Activated CD8-positive, alpha-beta T cell treated with anti-CD3 and anti-CD28 coated beads, Interleukin-2, amount 10 ng/mL, durations not matched to agents 7 days and 5 days (primary cell): Measurements from ENCODE around the gene RPL13. TPM values are rescaled to one million over a fixed set of nuclear protein-coding genes. Genes with fewer than 3 reads are reported as not detected.
"Not testable (repeated sequence)": the region's sequence is repeated elsewhere in the genome, so short reads cannot be mapped to it uniquely, and the experiment has no call there.

Source experiments
- ATAC-seq: fragments of 150-1000 bp; cut with Tn5 transposase; one replicate; pipeline ENCODE4 v1.10.0; 2021; ENCODE audit warnings: moderate library complexity
- CTCF ChIA-PET: fragments of 350-600 bp; sonication (Branson Sonifier 250); formaldehyde crosslinking; loops from one replicate; lab custom pipeline; 2021; ENCODE audit warnings: antibody characterized with exemption; lab: Charles Lee
- POLR2A ChIA-PET: fragments of 350-600 bp; sonication (Branson Sonifier 250); formaldehyde crosslinking; loops from one replicate; lab custom pipeline; 2021; ENCODE audit warnings: antibody characterized with exemption; lab: Charles Lee
- DNase-seq: peaks from one replicate; pipeline ENCODE4 v3.0.0-alpha.2; 2020
- H3K27ac Mint-ChIP-seq: one replicate; pipeline ENCODE4 v1.8.0; 2021; ENCODE audit warnings: mild to moderate bottlenecking, mixed read lengths
- H3K27me3 Mint-ChIP-seq: one replicate; pipeline ENCODE4 v1.8.0; 2021; ENCODE audit warnings: low read depth, mixed read lengths
- H3K36me3 Mint-ChIP-seq: one replicate; pipeline ENCODE4 v1.8.0; 2021; ENCODE audit warnings: low read depth, mixed read lengths
- H3K4me1 Mint-ChIP-seq: one replicate; pipeline ENCODE4 v1.8.0; 2021; ENCODE audit warnings: low read depth, mixed read lengths
- H3K4me3 Mint-ChIP-seq: one replicate; pipeline ENCODE4 v1.8.0; 2021; ENCODE audit warnings: mild to moderate bottlenecking, mixed read lengths
- H3K9me3 Mint-ChIP-seq: one replicate; pipeline ENCODE4 v1.8.0; 2022; ENCODE audit warnings: mixed read lengths; ENCODE audit not compliant: insufficient read depth
- total RNA-seq, 2 experiments: library from RNA; stranded (reverse); gene quantifications; one replicate each; pipeline ENCODE4 v1.2.3, GENCODE V29; 2021

The RPL13 gene
- total RNA-seq, 2 experiments from 2014 or later: 1,842 to 1,844 TPM

DNA sequence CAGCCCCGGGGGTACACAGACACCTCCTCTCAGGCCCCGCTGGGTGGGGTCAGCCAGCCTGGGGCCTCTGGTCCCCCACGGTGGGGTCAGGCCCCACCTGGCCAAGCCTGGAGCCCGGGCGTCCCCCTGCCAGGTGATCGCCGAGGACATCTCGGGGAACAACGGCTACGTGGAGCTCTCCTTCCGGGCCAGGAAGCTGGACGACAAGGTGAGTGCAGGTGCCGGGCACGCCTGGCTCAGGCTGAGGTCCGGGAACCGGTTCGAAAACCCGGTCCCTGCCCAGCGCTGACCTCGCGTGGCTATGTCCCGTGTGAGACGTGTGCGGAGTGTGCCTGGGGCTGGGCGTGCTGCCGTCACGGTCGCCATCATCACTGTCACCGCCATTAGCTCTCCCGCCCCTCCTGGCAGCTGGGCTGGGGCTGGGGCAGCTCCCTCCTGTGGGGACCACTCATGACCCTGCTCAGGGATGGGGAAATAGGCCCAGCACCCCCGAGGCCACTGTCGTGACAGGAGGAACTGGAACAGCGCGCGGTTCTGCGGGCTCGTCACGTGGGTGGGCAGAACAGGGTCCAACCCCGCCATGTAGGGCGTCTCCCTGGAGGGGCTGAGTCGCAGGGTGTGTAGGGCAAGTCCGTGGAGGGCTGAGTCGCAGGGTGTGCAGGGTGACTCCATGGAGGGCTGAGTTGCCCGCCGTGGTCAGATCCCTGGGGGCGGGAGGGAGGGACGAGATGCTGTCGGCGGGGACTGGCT is 23.6 kb downstream of the RPL13 start:
- no peaks in the 10 kb centered on the region for H3K36me3 Mint-ChIP-seq
- POLR2A ChIA-PET: interaction anchor here (0.6 to 1.0 kb wide), 2 partner anchors 15 to 22 kb away, joined by 3 read pairs; no protein-coding TSS in a partner anchor
- H3K4me1 Mint-ChIP-seq: no peaks in the 10 kb centered on the region
- no peak for ATAC-seq
- no peak overlapping the region for H3K27ac Mint-ChIP-seq
- DNase-seq: no peak
- CTCF ChIA-PET: no interaction called here
- H3K4me3 Mint-ChIP-seq: no peak overlapping the region
- no peaks in the 10 kb centered on the region for H3K27me3 Mint-ChIP-seq
- no peaks in the 10 kb centered on the region for H3K9me3 Mint-ChIP-seq

DNA sequence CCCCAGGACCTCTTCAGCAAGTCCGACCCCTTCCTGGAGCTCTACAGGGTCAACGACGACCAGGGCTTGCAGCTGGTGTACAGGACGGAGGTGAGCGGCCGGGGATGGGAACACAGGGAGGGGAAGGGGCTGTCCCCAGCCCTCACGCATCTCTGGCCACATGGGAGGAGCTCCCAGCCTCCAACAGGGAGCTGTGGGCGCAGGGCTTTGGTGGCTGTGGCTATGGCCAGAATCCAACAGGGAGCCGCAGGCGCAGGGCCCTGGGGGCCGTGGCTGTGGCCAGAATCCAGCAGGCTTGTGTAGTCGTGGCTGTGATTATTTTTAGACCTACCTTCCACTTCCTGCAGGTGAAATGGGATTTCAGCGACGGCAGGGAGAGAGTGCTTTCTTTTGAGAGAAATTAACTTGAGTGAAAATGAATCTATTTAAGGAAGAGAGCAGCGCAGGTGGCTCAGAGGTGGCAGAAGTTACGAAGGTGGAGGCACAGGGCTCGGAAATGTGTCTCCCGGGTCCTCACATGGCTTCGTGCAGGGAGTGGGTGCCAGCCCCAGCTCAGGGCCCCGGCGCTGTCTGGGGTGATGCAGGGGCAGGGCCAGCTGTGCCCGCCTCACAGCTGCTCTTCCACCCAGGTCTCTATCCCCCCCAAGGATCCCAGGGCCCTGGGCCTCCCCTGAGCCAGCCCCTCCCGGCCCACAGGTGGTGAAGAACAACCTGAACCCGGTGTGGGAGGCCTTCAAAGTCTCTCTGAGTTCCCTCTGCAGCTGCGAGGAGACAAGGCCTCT is 24.5 kb downstream of the RPL13 start:
- no peak overlapping the region for H3K27ac Mint-ChIP-seq
- CTCF ChIA-PET: no interaction called here
- DNase-seq (no peak), ATAC-seq (no peak)
- no peak overlapping the region for H3K4me3 Mint-ChIP-seq
- H3K9me3 Mint-ChIP-seq: no peaks in the 10 kb centered on the region
- POLR2A ChIA-PET: no interaction called here
- no peaks in the 10 kb centered on the region for H3K4me1 Mint-ChIP-seq
- H3K27me3 Mint-ChIP-seq: no peaks in the 10 kb centered on the region
- H3K36me3 Mint-ChIP-seq: no peaks in the 10 kb centered on the region

GRCh38 chr16:89586218-89586617 is 25.7 kb downstream of the RPL13 start:
- DNase-seq (no peak), ATAC-seq (no peak)
- no peaks in the 10 kb centered on the region for H3K36me3 Mint-ChIP-seq
- H3K27me3 Mint-ChIP-seq: no peaks in the 10 kb centered on the region
- no peak overlapping the region for H3K27ac Mint-ChIP-seq
- no peak overlapping the region for H3K4me3 Mint-ChIP-seq
- no peaks in the 10 kb centered on the region for H3K9me3 Mint-ChIP-seq
- POLR2A ChIA-PET: no interaction called here
- no peaks in the 10 kb centered on the region for H3K4me1 Mint-ChIP-seq
- CTCF ChIA-PET: no interaction called here

- H3K9me3 Mint-ChIP-seq: no peaks in the 10 kb centered on the region
- DNase-seq (no peak), ATAC-seq (peak; percentile 23)
- H3K4me3 Mint-ChIP-seq: no peak overlapping the region
- no peaks in the 10 kb centered on the region for H3K4me1 Mint-ChIP-seq
- no peaks in the 10 kb centered on the region for H3K27me3 Mint-ChIP-seq
- POLR2A ChIA-PET: no interaction called here
- H3K36me3 Mint-ChIP-seq: no peaks in the 10 kb centered on the region
- H3K27ac Mint-ChIP-seq: no peak overlapping the region
- CTCF ChIA-PET: no interaction called here
These were observed 26.4 kb downstream of the RPL13 start for GRCh38 chr16:89586853-89587252.

DNA sequence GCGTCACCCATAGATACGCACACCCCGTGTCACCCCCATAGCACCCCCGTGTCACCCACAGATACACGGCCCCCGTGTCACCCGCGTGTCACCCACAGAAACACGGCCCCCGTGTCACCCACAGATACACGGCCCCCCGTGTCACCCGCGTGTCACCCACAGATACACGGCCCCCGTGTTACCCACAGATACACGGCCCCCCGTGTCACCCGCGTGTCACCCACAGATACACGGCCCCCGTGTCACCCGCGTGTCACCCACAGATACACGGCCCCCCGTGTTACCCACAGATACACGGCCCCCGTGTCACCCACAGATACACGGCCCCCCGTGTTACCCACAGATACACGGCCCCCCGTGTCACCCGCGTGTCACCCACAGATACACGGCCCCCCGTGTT is 27.2 kb downstream of the RPL13 start:
- H3K4me3 Mint-ChIP-seq, H3K9me3 Mint-ChIP-seq, ATAC-seq, H3K27ac Mint-ChIP-seq, H3K27me3 Mint-ChIP-seq, CTCF ChIA-PET, DNase-seq, H3K36me3 Mint-ChIP-seq, H3K4me1 Mint-ChIP-seq, POLR2A ChIA-PET: not testable (repeated sequence)

GRCh38 chr16:89588413-89589109 is 28.1 kb downstream of the RPL13 start:
- ATAC-seq (no peak), DNase-seq (no peak)
- ChIA-PET CTCF (no interaction called here), POLR2A (no interaction called here)
- Mint-ChIP-seq H3K9me3 (no peaks in the 10 kb centered on the region), H3K4me1 (peaks cover 4% of the 10 kb centered on the region), H3K36me3 (no peaks in the 10 kb centered on the region), H3K27ac (no peak overlapping the region), H3K4me3 (no peak overlapping the region), H3K27me3 (no peaks in the 10 kb centered on the region)

DNA sequence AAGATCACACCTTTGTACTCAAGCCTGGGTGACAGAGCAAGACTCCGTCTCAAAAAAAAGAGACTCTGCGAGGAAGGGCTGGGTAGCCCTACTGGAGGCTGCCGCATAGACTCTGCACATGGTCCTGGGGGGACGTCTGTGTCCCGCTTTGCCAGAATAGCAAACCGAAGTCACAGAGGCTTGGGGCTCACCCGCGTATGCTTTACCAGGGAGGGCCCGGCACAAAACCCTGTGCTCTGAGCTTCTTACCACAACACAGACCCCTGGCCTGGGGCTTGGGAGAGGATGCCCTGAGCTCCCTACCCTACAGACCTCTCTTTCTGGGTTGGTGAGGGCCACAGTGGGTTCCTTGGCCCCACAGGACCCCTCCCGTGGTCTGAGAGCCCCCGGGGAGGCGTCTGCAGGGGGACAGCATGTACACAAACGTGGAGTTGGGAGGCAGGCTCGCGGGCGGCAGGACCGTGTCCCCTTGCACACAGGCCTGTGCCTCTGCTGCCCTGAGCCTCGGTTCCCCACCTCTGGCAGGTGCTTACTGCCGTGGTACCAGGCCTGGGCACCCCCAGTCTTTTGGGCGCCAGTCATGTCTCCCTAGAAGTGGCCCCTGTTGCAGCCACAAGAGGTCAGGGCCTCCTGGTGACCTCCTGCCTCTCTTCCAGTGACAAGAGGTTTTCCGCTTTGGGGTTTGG is 28.9 kb downstream of the RPL13 start:
- H3K27ac Mint-ChIP-seq: no peak overlapping the region
- peaks cover 12% of the 10 kb centered on the region for H3K4me1 Mint-ChIP-seq
- DNase-seq (no peak), ATAC-seq (no peak)
- POLR2A ChIA-PET: no interaction called here
- H3K4me3 Mint-ChIP-seq: no peak overlapping the region
- CTCF ChIA-PET: no interaction called here
- H3K9me3 Mint-ChIP-seq: no peaks in the 10 kb centered on the region
- no peaks in the 10 kb centered on the region for H3K27me3 Mint-ChIP-seq
- H3K36me3 Mint-ChIP-seq: no peaks in the 10 kb centered on the region

DNA sequence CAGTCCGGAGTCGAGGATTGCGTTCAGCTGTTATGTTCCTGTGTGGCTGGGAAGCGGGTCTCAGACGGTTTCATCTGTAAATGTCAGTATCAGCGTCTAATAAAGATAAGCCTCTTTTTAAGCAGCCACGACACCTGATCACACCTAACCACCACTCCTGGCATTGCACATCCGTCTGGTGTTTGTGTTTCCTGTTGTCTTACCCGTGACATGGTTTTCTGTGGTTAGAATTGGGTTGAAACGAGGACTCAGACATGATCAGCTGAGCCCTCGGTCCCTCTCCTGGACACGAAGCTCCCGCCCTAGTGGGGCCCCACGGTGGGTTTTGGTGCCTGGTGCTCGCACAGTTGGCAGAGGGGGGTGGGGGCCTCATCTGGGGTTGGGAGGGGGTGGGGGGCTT is 33.4 kb downstream of the RPL13 start:
- DNase-seq (peak; percentile 74), ATAC-seq (peak; percentile 81)
- ChIA-PET CTCF (interaction anchor here (0.8 kb wide), 1 partner anchor 353 kb away, joined by 3 read pairs; no protein-coding TSS in a partner anchor), POLR2A (no interaction called here)
- Mint-ChIP-seq H3K27me3 (no peaks in the 10 kb centered on the region), H3K9me3 (no peaks in the 10 kb centered on the region), H3K4me3 (peak overlapping the region; percentile 10), H3K27ac (peak overlapping the region; percentile 71), H3K36me3 (no peaks in the 10 kb centered on the region), H3K4me1 (peaks cover 13% of the 10 kb centered on the region)

- ChIA-PET POLR2A (no interaction called here), CTCF (no interaction called here)
- Mint-ChIP-seq H3K36me3 (no peaks in the 10 kb centered on the region), H3K4me1 (peaks cover 16% of the 10 kb centered on the region), H3K9me3 (no peaks in the 10 kb centered on the region), H3K4me3 (no peak overlapping the region), H3K27me3 (peaks cover 3% of the 10 kb centered on the region), H3K27ac (no peak overlapping the region)
- DNase-seq: no peak
- ATAC-seq: no peak
These were observed 35.0 kb downstream of the RPL13 start for GRCh38 chr16:89595330-89596060.

DNA sequence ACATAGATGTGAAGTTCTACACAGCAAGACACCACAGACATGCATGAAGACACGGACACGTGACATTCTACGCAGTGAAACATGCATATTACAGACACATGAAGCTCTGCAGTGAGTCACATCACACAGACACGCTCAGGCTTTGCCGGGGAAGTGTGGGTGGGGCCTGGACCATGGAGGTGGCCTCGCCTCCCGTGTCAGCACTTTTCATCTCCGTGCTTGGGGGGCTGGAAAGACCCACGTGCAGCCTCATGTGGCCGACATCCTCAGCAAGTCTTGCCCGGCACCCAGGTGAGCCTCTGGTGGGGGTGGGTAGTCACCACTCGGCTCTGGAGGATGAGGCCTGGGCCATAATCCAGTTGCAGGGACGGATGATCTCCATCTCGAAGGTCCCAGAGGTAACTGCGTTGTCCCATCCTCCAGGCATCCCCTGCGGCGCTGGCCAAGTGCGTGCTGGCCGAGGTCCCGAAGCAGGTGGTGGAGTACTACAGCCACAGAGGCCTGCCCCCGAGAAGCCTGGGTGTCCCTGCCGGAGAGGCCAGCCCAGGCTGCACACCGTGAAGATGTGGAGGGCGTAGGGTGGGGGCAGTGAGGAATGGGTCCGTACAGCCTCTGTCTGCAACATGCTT is 35.7 kb downstream of the RPL13 start:
- H3K27me3 Mint-ChIP-seq: peaks cover 3% of the 10 kb centered on the region
- H3K27ac Mint-ChIP-seq: no peak overlapping the region
- no peak for ATAC-seq
- peaks cover 16% of the 10 kb centered on the region for H3K4me1 Mint-ChIP-seq
- no peak overlapping the region for H3K4me3 Mint-ChIP-seq
- CTCF ChIA-PET: no interaction called here
- no peaks in the 10 kb centered on the region for H3K36me3 Mint-ChIP-seq
- POLR2A ChIA-PET: no interaction called here
- no peaks in the 10 kb centered on the region for H3K9me3 Mint-ChIP-seq
- no peak for DNase-seq
